A204.1 (cell line): Measurements from ENCODE around the gene AGO3.
"Not testable (repeated sequence)": the region's sequence is repeated elsewhere in the genome, so short reads cannot be mapped to it uniquely, and the experiment has no call there.

Experiments
- FAIRE-seq: peaks from 2 replicates; lab custom pipeline; 2012; peaks lifted over from hg19 to GRCh38; lab: Jason Lieb, UNC

The AGO3 gene

GRCh38 chr1:35925741-35926140 lies 5.2 kb upstream of the AGO3 start:
- FAIRE-seq = no peak

GRCh38 chr1:35927472-35927871 lies 3.4 kb upstream of the AGO3 start:
- no peak for FAIRE-seq

GRCh38 chr1:35929730-35930592 lies 944 bp upstream of the AGO3 start:
- FAIRE-seq = no peak

DNA sequence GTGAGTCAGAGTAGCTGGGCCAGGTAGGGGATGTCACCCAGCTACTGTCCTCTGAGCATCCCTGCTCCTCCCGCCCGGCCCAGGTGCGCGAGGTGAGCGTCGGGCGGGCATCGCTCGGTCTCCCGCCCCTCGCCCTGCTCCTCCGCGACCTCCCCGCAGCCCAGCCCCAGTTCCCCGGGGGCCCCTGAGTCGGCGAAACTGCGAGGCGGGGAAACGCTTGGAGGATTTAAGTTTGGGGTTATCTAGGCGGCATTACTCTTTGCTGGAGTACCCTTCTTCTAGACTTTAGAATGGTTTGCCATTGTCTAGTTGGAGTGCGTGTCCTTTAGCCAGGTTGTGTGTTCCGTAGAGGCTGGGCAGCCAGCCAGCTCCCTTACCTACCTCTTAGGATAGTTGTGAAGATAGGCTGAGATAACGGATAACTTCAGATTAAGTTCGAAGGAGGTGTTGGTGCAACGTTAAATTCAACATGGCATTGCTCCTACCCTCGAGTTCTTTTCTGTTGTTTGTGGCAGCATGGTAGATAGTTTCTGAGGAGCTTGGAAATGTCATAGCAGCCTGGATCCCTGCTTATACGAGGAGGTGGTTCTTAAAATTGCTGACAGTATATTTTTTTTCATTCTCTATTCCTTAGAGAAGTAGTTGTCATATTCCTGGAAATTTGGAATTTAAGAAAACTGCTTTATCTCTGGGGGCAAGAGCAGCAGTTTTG lies 697 bp downstream of the AGO3 start:
- no peak for FAIRE-seq

GRCh38 chr1:35932158-35932636 lies 1.3 kb downstream of the AGO3 start:
- no peak for FAIRE-seq

- no peak for FAIRE-seq
These were observed 2.0 kb downstream of the AGO3 start for GRCh38 chr1:35932941-35933340.

- peak; percentile 47 for FAIRE-seq
These were observed 4.8 kb downstream of the AGO3 start for GRCh38 chr1:35935442-35936388.

DNA sequence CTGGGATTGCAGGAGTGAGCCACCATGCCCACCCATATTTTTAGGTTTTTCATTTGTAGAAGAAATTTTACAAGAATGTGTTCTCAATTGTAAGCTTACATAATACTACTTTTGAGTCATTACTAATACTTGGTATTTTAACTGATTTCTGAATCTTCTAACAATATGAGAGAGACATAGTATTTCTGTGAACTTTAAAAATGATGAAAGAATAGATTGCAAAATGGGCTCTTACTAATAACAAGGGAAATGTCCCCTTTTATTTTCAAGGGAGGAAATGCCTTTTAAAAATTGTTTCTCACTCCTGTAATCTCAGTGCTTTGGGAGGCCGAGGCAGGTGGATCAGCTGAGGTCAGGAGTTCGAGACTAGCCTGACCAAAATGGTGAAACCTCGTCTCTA lies 5.9 kb downstream of the AGO3 start:
- no peak for FAIRE-seq

DNA sequence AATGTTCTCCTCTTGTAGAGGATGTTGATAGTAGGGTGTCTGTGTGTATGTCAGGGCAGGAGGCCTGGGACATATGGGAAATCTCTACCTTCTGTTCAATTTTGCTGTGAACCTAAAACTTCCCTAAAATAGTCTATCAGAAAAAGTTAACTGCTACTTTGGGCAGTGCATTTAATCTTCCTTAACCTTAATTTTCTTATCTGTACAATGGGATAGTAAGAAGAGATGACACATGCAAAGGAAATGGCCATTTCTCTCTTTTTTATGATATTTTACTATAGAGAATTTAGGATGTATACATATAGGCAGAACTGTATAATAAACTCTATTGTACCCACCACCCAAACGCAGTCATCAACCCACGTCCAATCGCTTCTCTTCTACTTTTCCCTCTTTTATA lies 8.6 kb downstream of the AGO3 start:
- no peak for FAIRE-seq

DNA sequence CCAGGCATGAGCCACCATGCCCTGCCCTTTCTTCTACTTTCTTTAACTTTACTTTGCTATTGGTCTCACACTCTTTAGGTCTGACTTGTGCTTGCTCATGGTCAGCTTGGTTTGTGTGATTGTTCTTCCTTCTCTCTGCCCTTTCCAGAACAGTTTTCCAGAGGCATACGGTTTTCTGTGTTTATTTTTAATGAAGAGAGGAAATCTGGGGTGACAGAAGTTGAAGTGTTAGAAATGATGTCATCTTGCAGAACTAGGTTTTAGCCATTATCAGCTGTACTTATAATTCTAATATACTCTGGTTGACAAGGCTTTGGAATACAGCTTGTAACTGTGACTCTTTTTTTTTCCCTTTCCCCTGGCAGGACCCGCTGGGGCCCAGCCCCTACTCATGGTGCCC lies 14.4 kb downstream of the AGO3 start:
- FAIRE-seq = no peak

- FAIRE-seq = no peak
These were observed 16.6 kb downstream of the AGO3 start for GRCh38 chr1:35947547-35947946.

DNA sequence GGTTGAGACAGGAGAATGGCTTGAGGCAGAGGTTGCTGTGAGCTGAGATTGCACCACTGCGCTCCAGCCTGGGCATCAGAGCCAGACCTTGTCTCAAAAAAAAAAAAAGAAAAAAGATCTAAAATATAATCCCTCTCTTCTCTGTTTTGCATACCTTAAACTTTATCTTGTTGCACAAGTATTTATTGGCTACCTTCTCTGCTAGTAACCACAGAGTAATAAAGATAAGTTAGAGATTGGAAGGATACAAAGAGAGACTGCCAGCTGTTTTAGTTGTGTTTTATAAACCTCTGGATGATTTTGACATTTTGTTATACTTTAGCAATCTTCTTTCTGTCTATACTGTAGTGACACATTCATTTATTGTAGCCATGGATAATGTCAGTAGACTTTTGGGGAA lies 27.7 kb downstream of the AGO3 start:
- no peak for FAIRE-seq

DNA sequence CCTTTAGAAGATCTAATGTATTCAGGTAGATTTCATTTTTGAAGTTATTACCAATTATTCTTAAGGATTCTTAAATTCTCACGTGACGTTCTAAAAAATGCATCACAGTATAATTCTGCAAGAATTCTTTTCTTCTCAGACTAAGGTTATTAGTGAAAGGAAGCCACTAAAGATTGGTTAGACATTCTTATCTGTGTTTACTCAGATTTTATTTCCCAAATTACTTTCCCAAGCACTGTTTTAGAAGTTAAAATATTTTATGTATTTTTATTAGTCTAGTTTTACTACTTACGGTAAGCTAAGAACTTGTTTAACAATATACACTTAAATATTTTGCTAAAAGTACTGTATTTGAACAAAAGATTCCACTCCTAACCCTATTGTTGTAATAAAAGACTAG lies 28.4 kb downstream of the AGO3 start:
- no peak for FAIRE-seq

DNA sequence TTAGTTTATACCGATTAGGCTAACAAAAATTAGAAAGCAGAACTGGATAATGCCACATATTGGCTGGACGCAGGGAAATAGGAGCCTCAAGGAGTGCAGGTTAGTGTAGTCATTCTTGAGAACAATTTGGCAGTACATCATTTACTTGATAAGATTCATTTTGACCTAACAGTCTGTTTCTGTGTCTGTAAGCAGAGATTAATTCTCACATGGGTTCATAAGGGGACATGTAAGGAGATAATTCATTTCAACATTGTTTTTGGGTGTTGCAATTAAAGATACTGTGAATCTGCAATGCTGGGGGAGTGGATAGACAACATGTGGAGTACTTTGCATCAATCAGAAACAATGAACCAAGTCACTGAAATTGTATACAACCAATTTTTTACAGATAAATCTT lies 32.0 kb downstream of the AGO3 start:
- FAIRE-seq = no peak

DNA sequence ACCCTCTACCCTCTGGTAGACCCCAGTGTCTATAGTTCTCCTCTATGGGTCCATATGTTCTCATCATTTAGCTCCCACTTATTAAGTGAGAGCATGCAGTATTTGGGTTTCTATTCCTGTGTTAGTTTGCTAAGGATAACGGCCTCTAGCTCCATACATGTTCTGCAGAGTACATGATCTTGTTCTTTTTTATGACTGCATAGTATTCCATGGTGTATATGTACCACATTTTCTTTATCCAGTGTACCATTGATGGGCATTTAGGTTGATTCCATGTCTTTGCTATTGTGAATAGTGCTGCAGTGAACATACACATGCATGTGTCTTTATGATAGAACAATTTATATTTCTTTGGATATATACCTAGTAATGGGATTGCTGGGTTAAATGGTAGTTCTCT lies 33.4 kb downstream of the AGO3 start:
- FAIRE-seq = not testable (repeated sequence)

- FAIRE-seq = no peak
These were observed 37.5 kb downstream of the AGO3 start for GRCh38 chr1:35968396-35968795.

GRCh38 chr1:35971601-35972000 lies 40.7 kb downstream of the AGO3 start:
- no peak for FAIRE-seq

- not testable (repeated sequence) for FAIRE-seq
These were observed 41.7 kb downstream of the AGO3 start for GRCh38 chr1:35972631-35973030.

DNA sequence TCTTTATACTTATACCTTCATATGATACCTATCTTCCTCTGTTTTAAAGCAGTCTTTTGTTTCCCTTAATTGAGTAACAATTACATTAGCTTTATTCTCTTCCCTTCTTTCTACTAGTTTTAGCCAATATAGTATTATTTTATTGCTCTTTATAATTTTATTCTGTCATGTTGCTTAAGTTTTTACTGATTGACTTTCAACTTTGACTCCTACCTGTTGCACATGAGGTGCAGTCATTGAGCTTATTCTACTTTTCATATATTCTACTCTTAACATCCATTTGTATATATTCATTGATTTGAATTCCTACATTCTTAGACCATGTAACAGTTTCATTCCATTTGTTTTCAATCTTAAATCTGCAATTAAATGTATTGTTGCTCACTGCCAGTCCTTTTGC lies 49.2 kb downstream of the AGO3 start:
- no peak for FAIRE-seq

- FAIRE-seq = no peak
These were observed 57.3 kb downstream of the AGO3 start for GRCh38 chr1:35988237-35988636.

DNA sequence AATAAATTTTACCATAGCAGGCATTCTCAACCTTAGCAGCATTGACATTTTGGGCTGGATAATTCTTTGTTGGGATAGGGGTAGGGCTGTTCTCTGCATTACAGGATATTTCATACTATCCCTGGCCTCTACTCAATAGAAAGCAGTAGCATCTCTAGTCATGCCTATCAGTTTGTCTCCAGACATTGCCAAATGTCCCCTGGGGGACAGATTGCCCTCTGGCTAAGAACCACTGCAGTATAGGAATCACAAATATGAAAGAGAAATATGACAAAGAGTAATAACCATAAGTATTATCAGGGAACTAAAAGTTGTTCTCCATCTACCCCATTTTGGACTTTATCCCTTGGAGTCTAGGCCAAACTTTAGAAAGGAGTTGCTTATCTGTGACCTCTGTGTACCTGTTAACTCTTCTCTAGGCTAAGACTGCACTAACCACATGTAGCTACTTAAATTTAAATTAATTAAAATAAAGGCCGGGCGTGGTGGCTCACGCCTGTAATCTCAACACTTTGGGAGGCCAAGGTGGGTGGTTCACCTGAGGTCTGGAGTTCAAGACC lies 76.1 kb downstream of the AGO3 start:
- no peak for FAIRE-seq

DNA sequence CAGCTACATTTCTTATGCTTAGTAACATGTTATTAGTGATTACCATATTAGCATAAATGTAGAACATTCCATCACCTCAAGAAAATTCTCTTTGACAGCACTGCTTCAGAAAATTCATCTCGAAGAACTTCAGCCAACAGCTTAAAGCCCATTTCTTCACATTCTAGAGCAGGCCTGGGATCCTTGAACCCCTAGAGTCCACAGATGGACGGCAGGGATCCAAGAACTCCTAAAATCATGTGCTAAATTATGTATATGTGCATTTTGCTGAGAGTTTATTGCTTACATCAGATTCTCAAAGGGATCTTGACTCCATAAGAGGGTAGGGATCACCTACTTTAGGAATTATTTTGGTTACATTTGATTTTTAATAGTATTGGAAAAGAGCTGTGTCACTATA lies 76.8 kb downstream of the AGO3 start:
- no peak for FAIRE-seq
